Measurements from ENCODE around the gene TOX4.

The TOX4 gene

DNA sequence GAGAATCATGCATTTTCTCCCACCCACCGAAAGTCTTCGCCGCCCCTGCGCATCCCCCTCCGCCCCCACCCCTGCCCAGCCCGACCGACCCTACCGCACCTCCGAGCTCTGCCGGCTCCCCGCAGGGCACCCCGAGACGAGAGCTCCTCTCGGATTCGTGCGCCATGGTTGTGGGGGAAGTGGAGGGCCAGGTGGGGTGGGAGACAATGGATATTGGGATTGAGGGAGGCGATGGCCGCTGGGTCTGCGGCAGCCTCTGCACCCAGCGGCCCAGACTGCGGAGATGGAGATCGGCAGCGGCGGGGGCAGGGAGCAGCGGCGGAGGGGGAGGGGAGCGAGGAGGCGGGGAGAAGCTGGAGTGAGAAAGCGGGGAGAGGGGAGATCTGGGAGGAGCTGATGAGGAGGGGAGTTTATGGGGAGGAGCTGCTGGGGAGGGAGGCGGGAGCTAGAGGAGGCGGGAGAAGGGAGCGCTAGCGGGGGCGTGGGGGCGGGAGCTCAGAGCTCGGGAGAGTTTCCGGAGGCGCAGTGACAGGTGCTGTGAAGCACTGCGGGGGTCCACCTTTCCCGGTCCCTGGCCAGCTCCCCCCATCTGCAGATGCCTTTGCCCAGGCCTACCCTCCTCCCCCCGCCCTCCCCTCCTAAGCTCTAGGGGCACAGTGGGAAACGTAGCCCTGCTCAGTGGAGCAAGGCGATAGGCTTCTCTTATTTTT is 49.1 kb downstream of the TOX4 start, which contains the start of gene SALL2:
Gene SALL2 (minus strand): TSS at position 385 of the 710 bp plus-strand sequence. CDS start 219 bp downstream, at position 166.
- peaks cover 39 to 75% of the 10 kb centered on the region in 2 donors for H3K36me3 ChIP-seq (replicated peaks in 1 of 2; ENCODE audit: control insufficient read depth in 2 of 2, insufficient read depth in 2 of 2, low read length in 2 of 2)
- peaks cover 2 to 4% of the 10 kb centered on the region in 2 donors for H3K9me3 ChIP-seq (replicated peaks in 1 of 2; ENCODE audit: control insufficient read depth in 2 of 2, insufficient read depth in 1 of 2, low read depth in 1 of 2, low read length in 2 of 2)
- no peaks in the 10 kb centered on the region for H3K27me3 ChIP-seq (ENCODE audit: control insufficient read depth in 3 of 3, insufficient read depth in 3 of 3, low read depth in 1 of 3, low read length in 3 of 3)
- peak within 1 kb of the TSS; percentile 88 to 93 for H3K4me3 ChIP-seq (ENCODE audit: low read length in 2 of 2)
- peak; percentile 92 for DNase-seq (ENCODE audit: low spot score)
- H3K9ac ChIP-seq (ENCODE audit: low read depth, low read length, poor library complexity), result peak within 1 kb of the TSS; percentile 98
- peak within 1 kb of the TSS; percentile 87 for H3K23ac ChIP-seq (ENCODE audit: low read depth, low read length, poor library complexity)
- no CpG with 5 or more reads among the region's 43 CpGs for WGBS, 2 donors (ENCODE audit: extremely low coverage in 2 of 2, insufficient read length in 2 of 2, insufficient replicate concordance in 1 of 2)
- H3K27ac ChIP-seq (replicated peaks; ENCODE audit: low read length), result peak within 1 kb of the TSS; percentile 97
- H3K79me1 ChIP-seq (ENCODE audit: low read depth, low read length), result peaks cover 11% of the 10 kb centered on the region
- peak within 1 kb of the TSS; percentile 71 for H2AFZ ChIP-seq (ENCODE audit: low read length)
- H3K14ac ChIP-seq (ENCODE audit: low read length), result no peak within 1 kb of the TSS
- H3K4me2 ChIP-seq (ENCODE audit: insufficient read depth, low read length, poor library complexity, severe bottlenecking), result peak within 1 kb of the TSS; percentile 85
- H2BK5ac ChIP-seq (ENCODE audit: low read length), result peak within 1 kb of the TSS; percentile 71
- peak within 1 kb of the TSS; percentile 73 for H2AK5ac ChIP-seq (ENCODE audit: low read depth, low read length)
- H3K4ac ChIP-seq (ENCODE audit: low read length), result no peak within 1 kb of the TSS
- H2BK15ac ChIP-seq (ENCODE audit: low read length), result peak within 1 kb of the TSS; percentile 15
- no peak within 1 kb of the TSS for H2BK12ac ChIP-seq (ENCODE audit: low read length)
- peak within 1 kb of the TSS; percentile 96 for H3K18ac ChIP-seq (ENCODE audit: low read length)
- no peak within 1 kb of the TSS for H4K8ac ChIP-seq (ENCODE audit: low read depth, low read length)
- peaks cover 29 to 50% of the 10 kb centered on the region in 2 donors for H3K4me1 ChIP-seq (ENCODE audit: control insufficient read depth in 2 of 2, insufficient read depth in 1 of 2, low read depth in 1 of 2, low read length in 2 of 2)
- no peak within 1 kb of the TSS for H2BK120ac ChIP-seq (ENCODE audit: low read depth, low read length)
- no peak within 1 kb of the TSS for H4K91ac ChIP-seq (ENCODE audit: low read depth, low read length, poor library complexity)

DNA sequence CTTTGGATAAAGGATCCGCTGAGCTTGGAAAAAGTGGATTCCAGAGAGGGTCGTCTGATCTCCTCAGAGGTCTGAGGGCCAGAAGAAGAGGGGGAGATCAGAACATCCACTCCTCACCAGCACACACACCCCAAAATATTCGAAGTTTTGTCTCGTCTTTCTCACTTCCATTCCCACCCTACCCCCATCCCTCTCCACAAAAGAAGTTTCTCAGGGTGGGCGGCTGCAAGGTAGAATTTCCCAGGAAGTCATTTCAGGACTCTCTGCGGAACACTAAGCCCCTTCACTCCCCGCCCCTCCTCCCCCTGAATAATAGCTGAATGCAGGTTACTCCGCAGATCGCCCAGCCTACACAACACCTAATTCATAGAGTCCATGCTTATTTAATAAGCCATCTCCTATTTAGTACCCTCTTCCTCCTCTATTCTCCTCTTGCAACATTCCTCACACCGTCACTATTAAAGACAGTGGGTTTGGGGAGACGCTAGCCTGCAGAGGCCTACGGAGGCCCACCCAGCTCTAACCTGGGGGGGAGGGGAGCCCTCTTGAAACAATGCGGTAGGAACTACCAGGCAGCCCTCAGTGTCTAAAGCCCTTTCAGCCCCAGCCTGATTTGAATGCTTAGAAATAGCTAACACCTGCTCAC is 49.8 kb downstream of the TOX4 start:
- Histone ChIP-seq H3K36me3 (replicated peaks in 1 of 2; ENCODE audit: control insufficient read depth in 2 of 2, insufficient read depth in 2 of 2, low read length in 2 of 2) (peaks cover 35 to 72% of the 10 kb centered on the region in 2 donors), H3K4me1 (ENCODE audit: control insufficient read depth in 2 of 2, insufficient read depth in 1 of 2, low read depth in 1 of 2, low read length in 2 of 2) (peaks cover 29 to 48% of the 10 kb centered on the region in 2 donors), H2AFZ (ENCODE audit: low read length) (peak overlapping the region; percentile 71), H2BK5ac (ENCODE audit: low read length) (peak overlapping the region; percentile 26), H3K9ac (ENCODE audit: low read depth, low read length, poor library complexity) (no peak overlapping the region), H4K91ac (ENCODE audit: low read depth, low read length, poor library complexity) (no peak overlapping the region), H3K4me3 (ENCODE audit: low read length in 2 of 2) (peak overlapping the region; percentile 56 to 88), H2AK5ac (ENCODE audit: low read depth, low read length) (no peak overlapping the region), H2BK12ac (ENCODE audit: low read length) (no peak overlapping the region), H3K14ac (ENCODE audit: low read length) (no peak overlapping the region), H3K4ac (ENCODE audit: low read length) (no peak overlapping the region), H3K27me3 (ENCODE audit: control insufficient read depth in 3 of 3, insufficient read depth in 3 of 3, low read depth in 1 of 3, low read length in 3 of 3) (no peaks in the 10 kb centered on the region), H3K79me1 (ENCODE audit: low read depth, low read length) (peaks cover 10% of the 10 kb centered on the region), H3K9me3 (replicated peaks in 1 of 2; ENCODE audit: control insufficient read depth in 2 of 2, insufficient read depth in 1 of 2, low read depth in 1 of 2, low read length in 2 of 2) (peaks cover 2 to 4% of the 10 kb centered on the region in 2 donors), H3K27ac (replicated peaks; ENCODE audit: low read length) (peak overlapping the region; percentile 97), H4K8ac (ENCODE audit: low read depth, low read length) (no peak overlapping the region), H3K18ac (ENCODE audit: low read length) (peak overlapping the region; percentile 20), H2BK120ac (ENCODE audit: low read depth, low read length) (no peak overlapping the region), H3K23ac (ENCODE audit: low read depth, low read length, poor library complexity) (no peak overlapping the region), H3K4me2 (ENCODE audit: insufficient read depth, low read length, poor library complexity, severe bottlenecking) (peak overlapping the region; percentile 53), H2BK15ac (ENCODE audit: low read length) (no peak overlapping the region)
- peak; percentile 84 for DNase-seq (ENCODE audit: low spot score)
- no CpG with 5 or more reads among the region's 13 CpGs for WGBS, 2 donors (ENCODE audit: extremely low coverage in 2 of 2, insufficient read length in 2 of 2, insufficient replicate concordance in 1 of 2)

GRCh38 chr14:21527318-21527679 is 50.3 kb downstream of the TOX4 start:
- Histone ChIP-seq H3K4me1 (ENCODE audit: control insufficient read depth in 2 of 2, insufficient read depth in 1 of 2, low read depth in 1 of 2, low read length in 2 of 2) (peaks cover 29 to 43% of the 10 kb centered on the region in 2 donors), H3K4me3 (ENCODE audit: low read length in 2 of 2) (peak overlapping the region in 1 of 2 donors; percentile 88)
- no CpG with 5 or more reads among the region's 1 CpG for WGBS, 2 donors (ENCODE audit: extremely low coverage in 2 of 2, insufficient read length in 2 of 2, insufficient replicate concordance in 1 of 2)

More at GRCh38 chr14:21527318-21527679, 50.3 kb downstream of the TOX4 start:
- Histone ChIP-seq H4K91ac (ENCODE audit: low read depth, low read length, poor library complexity) (no peak overlapping the region), H3K14ac (ENCODE audit: low read length) (no peak overlapping the region), H3K9ac (ENCODE audit: low read depth, low read length, poor library complexity) (no peak overlapping the region), H2BK15ac (ENCODE audit: low read length) (no peak overlapping the region), H2BK120ac (ENCODE audit: low read depth, low read length) (no peak overlapping the region), H3K18ac (ENCODE audit: low read length) (no peak overlapping the region), H2BK12ac (ENCODE audit: low read length) (no peak overlapping the region), H3K27ac (replicated peaks; ENCODE audit: low read length) (peak overlapping the region; percentile 97), H4K8ac (ENCODE audit: low read depth, low read length) (no peak overlapping the region), H3K9me3 (replicated peaks in 1 of 2; ENCODE audit: control insufficient read depth in 2 of 2, insufficient read depth in 1 of 2, low read depth in 1 of 2, low read length in 2 of 2) (peaks cover 2 to 4% of the 10 kb centered on the region in 2 donors), H3K4ac (ENCODE audit: low read length) (no peak overlapping the region), H2BK5ac (ENCODE audit: low read length) (no peak overlapping the region), H2AK5ac (ENCODE audit: low read depth, low read length) (no peak overlapping the region), H3K79me1 (ENCODE audit: low read depth, low read length) (peaks cover 6% of the 10 kb centered on the region), H3K23ac (ENCODE audit: low read depth, low read length, poor library complexity) (no peak overlapping the region), H3K4me2 (ENCODE audit: insufficient read depth, low read length, poor library complexity, severe bottlenecking) (peak overlapping the region; percentile 54), H3K27me3 (ENCODE audit: control insufficient read depth in 3 of 3, insufficient read depth in 3 of 3, low read depth in 1 of 3, low read length in 3 of 3) (no peaks in the 10 kb centered on the region), H3K36me3 (replicated peaks in 1 of 2; ENCODE audit: control insufficient read depth in 2 of 2, insufficient read depth in 2 of 2, low read length in 2 of 2) (peaks cover 30 to 72% of the 10 kb centered on the region in 2 donors), H2AFZ (ENCODE audit: low read length) (no peak overlapping the region)
- DNase-seq (ENCODE audit: low spot score), result no peak

Data from neuronal stem cell (in vitro differentiated cells).